ENCODE results near the gene KHDC4. TPM values are rescaled to one million over a fixed set of nuclear protein-coding genes. Genes with fewer than 3 reads are reported as not detected.

KHDC4 gene
- total and polyA plus RNA-seq, 9 of the 15 experiments (the other 6 are each of a cell fraction or from before 2014, with no cell fraction given) = 12.1 to 185 (median 65.6) TPM

DNA sequence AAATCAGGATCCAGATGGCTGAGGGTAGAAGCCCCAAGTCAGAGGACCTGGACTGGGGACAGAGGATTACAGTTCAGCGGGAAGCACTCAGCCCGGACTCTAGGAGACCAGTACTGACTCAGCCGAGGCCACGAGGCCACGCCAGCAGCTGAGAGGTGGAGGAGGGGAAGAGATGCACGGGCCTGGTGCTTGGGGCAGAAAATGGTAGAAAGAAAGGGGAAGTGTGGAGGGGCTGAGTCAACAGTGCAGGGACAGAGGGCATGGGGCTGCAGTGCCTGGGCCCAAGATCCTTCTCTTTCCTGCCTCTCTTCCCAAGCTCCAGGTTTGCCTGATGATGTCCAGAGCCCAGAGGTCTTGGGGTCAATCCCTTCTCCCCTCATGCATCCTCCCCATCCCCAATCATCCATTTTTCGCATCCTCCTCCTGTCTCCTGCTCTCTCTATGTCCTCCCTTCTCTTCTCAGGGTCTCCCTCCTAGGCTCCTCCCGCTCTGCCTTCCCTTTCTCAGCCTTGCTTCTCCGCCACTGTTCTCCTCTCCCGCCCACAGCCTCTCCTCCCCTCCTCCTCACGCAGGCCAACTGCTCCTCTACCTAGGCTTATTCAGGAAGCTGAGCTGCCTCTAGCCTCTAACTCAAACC is 36.4 kb upstream of the KHDC4 start (continued):
- TF ChIP-seq, protein P1, sequence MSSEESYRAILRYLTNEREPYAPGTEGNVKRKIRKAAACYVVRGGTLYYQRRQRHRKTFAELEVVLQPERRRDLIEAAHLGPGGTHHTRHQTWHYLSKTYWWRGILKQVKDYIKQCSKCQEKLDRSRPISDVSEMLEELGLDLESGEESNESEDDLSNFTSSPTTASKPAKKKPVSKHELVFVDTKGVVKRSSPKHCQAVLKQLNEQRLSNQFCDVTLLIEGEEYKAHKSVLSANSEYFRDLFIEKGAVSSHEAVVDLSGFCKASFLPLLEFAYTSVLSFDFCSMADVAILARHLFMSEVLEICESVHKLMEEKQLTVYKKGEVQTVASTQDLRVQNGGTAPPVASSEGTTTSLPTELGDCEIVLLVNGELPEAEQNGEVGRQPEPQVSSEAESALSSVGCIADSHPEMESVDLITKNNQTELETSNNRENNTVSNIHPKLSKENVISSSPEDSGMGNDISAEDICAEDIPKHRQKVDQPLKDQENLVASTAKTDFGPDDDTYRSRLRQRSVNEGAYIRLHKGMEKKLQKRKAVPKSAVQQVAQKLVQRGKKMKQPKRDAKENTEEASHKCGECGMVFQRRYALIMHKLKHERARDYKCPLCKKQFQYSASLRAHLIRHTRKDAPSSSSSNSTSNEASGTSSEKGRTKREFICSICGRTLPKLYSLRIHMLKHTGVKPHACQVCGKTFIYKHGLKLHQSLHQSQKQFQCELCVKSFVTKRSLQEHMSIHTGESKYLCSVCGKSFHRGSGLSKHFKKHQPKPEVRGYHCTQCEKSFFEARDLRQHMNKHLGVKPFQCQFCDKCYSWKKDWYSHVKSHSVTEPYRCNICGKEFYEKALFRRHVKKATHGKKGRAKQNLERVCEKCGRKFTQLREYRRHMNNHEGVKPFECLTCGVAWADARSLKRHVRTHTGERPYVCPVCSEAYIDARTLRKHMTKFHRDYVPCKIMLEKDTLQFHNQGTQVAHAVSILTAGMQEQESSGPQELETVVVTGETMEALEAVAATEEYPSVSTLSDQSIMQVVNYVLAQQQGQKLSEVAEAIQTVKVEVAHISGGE (CRISPR knock-in tag; IDR thresholded peaks at IDR 0.05) = 0 out of 6 replicates have a peak, but pooled peaks of 1 of the 3 experiments have one; percentile 15
- peak; percentile 16 for TF ChIP-seq PHF20 (IDR thresholded peaks at IDR 0.05; ENCODE audit: partially characterized antibody)
- TF ChIP-seq, protein P2, sequence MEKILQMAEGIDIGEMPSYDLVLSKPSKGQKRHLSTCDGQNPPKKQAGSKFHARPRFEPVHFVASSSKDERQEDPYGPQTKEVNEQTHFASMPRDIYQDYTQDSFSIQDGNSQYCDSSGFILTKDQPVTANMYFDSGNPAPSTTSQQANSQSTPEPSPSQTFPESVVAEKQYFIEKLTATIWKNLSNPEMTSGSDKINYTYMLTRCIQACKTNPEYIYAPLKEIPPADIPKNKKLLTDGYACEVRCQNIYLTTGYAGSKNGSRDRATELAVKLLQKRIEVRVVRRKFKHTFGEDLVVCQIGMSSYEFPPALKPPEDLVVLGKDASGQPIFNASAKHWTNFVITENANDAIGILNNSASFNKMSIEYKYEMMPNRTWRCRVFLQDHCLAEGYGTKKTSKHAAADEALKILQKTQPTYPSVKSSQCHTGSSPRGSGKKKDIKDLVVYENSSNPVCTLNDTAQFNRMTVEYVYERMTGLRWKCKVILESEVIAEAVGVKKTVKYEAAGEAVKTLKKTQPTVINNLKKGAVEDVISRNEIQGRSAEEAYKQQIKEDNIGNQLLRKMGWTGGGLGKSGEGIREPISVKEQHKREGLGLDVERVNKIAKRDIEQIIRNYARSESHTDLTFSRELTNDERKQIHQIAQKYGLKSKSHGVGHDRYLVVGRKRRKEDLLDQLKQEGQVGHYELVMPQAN (IDR thresholded peaks at IDR 0.05; ENCODE audit: borderline replicate concordance) = peak; percentile 77; the same call in 1 of the 2 replicates
- TF ChIP-seq BRD4 (IDR thresholded peaks at IDR 0.05) = 0 out of 2 replicates have a peak, but pooled peaks have one; percentile 39
- peak; percentile 86 for TF ChIP-seq SMARCB1 (IDR thresholded peaks at IDR 0.05; ENCODE audit: insufficient read length, low read depth)
- TF ChIP-seq, protein P3, sequence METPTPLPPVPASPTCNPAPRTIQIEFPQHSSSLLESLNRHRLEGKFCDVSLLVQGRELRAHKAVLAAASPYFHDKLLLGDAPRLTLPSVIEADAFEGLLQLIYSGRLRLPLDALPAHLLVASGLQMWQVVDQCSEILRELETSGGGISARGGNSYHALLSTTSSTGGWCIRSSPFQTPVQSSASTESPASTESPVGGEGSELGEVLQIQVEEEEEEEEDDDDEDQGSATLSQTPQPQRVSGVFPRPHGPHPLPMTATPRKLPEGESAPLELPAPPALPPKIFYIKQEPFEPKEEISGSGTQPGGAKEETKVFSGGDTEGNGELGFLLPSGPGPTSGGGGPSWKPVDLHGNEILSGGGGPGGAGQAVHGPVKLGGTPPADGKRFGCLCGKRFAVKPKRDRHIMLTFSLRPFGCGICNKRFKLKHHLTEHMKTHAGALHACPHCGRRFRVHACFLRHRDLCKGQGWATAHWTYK (CRISPR knock-in tag; IDR thresholded peaks at IDR 0.05) = peak; percentile 96
- TF ChIP-seq ETV5 (CRISPR knock-in tag; IDR thresholded peaks at IDR 0.05; ENCODE audit: low read depth) = 0 out of 2 replicates have a peak, but pooled peaks have one; percentile 21
- TF ChIP-seq SMARCA4 (IDR thresholded peaks at IDR 0.05) = peak; percentile 64; the same call in 1 of the 2 replicates
- TF ChIP-seq, protein P4, sequence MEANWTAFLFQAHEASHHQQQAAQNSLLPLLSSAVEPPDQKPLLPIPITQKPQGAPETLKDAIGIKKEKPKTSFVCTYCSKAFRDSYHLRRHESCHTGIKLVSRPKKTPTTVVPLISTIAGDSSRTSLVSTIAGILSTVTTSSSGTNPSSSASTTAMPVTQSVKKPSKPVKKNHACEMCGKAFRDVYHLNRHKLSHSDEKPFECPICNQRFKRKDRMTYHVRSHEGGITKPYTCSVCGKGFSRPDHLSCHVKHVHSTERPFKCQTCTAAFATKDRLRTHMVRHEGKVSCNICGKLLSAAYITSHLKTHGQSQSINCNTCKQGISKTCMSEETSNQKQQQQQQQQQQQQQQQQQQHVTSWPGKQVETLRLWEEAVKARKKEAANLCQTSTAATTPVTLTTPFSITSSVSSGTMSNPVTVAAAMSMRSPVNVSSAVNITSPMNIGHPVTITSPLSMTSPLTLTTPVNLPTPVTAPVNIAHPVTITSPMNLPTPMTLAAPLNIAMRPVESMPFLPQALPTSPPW (CRISPR knock-in tag; IDR thresholded peaks at IDR 0.05) = peak; percentile 51; the same call in 1 of the 2 replicates
- peak; percentile 46; the same call in 1 of the 2 replicates for TF ChIP-seq RUNX1 (IDR thresholded peaks at IDR 0.05; ENCODE audit: low read depth)
- peak; percentile 65; the same call in 1 of the 2 replicates for TF ChIP-seq MTA1 (IDR thresholded peaks at IDR 0.05; ENCODE audit: borderline replicate concordance)
- TF ChIP-seq MAZ (CRISPR knock-in tag; conservative IDR thresholded peaks at IDR 0.05 in 1 of 2, IDR thresholded peaks at IDR 0.05 in 1 of 2) = peak in 1 of 2 experiments; percentile 32; a peak in 1 of 4 replicates
- TF ChIP-seq, protein P5, sequence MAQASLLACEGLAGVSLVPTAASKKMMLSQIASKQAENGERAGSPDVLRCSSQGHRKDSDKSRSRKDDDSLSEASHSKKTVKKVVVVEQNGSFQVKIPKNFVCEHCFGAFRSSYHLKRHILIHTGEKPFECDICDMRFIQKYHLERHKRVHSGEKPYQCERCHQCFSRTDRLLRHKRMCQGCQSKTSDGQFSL (CRISPR knock-in tag; IDR thresholded peaks at IDR 0.05) = peak; percentile 76
- TF ChIP-seq, protein P5 (tag; IDR thresholded peaks at IDR 0.05) = no peak
- TF ChIP-seq LARP7 (IDR thresholded peaks at IDR 0.05) = peak; percentile 78; the same call in 1 of the 2 replicates
- TF ChIP-seq C11orf30 (IDR thresholded peaks at IDR 0.05; ENCODE audit: low read depth) = no peak
- no peak for TF ChIP-seq ELF2 (CRISPR knock-in tag; IDR thresholded peaks at IDR 0.05)

Data from K562 (cell line).